ENCODE data around the gene LAMC3. TPM values are rescaled to one million over a fixed set of nuclear protein-coding genes. Genes with fewer than 3 reads are reported as not detected.

LAMC3 gene
- total and polyA plus RNA-seq, 7 donors, result 0.17 to 0.96 (median 0.22) TPM; not detected in 1

DNA sequence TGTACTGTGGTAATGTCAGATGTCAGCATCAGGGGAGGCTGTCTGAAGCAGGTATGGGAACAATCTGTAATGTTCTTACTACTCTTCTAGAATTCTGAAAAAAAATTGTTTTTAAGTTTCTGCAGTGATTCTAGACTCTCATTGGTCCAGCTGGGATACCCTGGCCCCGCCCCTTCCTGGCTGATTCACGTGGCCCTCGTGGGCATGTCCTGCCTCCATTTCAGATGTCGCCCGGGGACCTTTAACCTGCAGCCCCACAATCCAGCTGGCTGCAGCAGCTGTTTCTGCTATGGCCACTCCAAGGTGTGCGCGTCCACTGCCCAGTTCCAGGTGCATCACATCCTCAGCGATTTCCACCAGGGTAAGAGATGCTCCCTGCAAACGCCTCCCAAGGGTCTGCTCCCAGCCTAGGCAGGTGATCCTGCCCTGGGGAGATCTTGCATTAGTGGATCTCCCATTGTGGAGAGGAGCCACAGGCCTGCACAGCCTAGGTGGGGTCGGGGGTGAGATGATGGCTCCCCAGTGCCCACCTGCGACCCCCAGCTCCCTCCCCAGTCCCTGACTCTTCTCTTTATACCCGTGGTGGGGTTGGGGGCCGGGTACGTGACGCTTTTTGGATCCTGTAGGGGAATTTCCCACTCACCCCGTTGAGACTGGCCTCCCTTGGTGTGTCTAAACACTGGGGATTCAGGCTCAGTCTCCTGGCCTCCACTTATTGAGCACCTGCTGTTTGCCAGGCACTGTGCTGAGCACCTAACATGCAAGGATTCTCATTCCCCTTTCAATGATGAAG lies 36.5 kb downstream of the LAMC3 start:
- intact Hi-C loops (cut with DNase I), result loop anchor here (2.0 to 10.0 kb wide), 3 partner anchors 181 to 345 kb away; no protein-coding TSS in a partner anchor
- ATAC-seq, result peak in 1 of 4 donors; percentile 21

GRCh38 chr9:131046093-131046380 lies 37.1 kb downstream of the LAMC3 start:
- TF ChIP-seq, protein P1, sequence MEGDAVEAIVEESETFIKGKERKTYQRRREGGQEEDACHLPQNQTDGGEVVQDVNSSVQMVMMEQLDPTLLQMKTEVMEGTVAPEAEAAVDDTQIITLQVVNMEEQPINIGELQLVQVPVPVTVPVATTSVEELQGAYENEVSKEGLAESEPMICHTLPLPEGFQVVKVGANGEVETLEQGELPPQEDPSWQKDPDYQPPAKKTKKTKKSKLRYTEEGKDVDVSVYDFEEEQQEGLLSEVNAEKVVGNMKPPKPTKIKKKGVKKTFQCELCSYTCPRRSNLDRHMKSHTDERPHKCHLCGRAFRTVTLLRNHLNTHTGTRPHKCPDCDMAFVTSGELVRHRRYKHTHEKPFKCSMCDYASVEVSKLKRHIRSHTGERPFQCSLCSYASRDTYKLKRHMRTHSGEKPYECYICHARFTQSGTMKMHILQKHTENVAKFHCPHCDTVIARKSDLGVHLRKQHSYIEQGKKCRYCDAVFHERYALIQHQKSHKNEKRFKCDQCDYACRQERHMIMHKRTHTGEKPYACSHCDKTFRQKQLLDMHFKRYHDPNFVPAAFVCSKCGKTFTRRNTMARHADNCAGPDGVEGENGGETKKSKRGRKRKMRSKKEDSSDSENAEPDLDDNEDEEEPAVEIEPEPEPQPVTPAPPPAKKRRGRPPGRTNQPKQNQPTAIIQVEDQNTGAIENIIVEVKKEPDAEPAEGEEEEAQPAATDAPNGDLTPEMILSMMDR (IDR thresholded peaks at IDR 0.05), result no peak
- ATAC-seq (no peak), DNase-seq (no peak)
- peaks cover 0 to 4% (median 0%) of the 10 kb centered on the region in 3 donors for H3K27me3 ChIP-seq (ENCODE audit: insufficient read depth in 3 of 3, low read length in 2 of 3)
- H3K4me1 ChIP-seq, result no peaks in the 10 kb centered on the region
- no peaks in the 10 kb centered on the region for H3K36me3 ChIP-seq (ENCODE audit: insufficient read depth in 1 of 2, low read depth in 1 of 2)
- H3K27ac ChIP-seq, result no peak overlapping the region
- no peaks in the 10 kb centered on the region for H3K9me3 ChIP-seq
- H3K4me3 ChIP-seq, result no peak overlapping the region
- WGBS, 3 donors, result 94 to 97% (median 96%) methylated on average over 3 of the region's 3 CpGs
- intact Hi-C loops (cut with DNase I), result loop anchor here (2.0 to 10.0 kb wide), 3 partner anchors 181 to 345 kb away; no protein-coding TSS in a partner anchor

More for the DNA sequence above, 36.5 kb downstream of the LAMC3 start:
- TF ChIP-seq, protein P1 (IDR thresholded peaks at IDR 0.05), result no peak
- no peaks in the 10 kb centered on the region for H3K36me3 ChIP-seq (ENCODE audit: insufficient read depth in 1 of 2, low read depth in 1 of 2)
- H3K27ac ChIP-seq, result no peak overlapping the region
- peaks cover 0 to 4% (median 0%) of the 10 kb centered on the region in 3 donors for H3K27me3 ChIP-seq (ENCODE audit: insufficient read depth in 3 of 3, low read length in 2 of 3)
- no peak for DNase-seq
- no peak overlapping the region for H3K4me3 ChIP-seq
- H3K9me3 ChIP-seq, result no peaks in the 10 kb centered on the region
- no peaks in the 10 kb centered on the region for H3K4me1 ChIP-seq
- 72 to 78% (median 74%) methylated on average over 16 of the region's 16 CpGs for WGBS, 3 donors

DNA sequence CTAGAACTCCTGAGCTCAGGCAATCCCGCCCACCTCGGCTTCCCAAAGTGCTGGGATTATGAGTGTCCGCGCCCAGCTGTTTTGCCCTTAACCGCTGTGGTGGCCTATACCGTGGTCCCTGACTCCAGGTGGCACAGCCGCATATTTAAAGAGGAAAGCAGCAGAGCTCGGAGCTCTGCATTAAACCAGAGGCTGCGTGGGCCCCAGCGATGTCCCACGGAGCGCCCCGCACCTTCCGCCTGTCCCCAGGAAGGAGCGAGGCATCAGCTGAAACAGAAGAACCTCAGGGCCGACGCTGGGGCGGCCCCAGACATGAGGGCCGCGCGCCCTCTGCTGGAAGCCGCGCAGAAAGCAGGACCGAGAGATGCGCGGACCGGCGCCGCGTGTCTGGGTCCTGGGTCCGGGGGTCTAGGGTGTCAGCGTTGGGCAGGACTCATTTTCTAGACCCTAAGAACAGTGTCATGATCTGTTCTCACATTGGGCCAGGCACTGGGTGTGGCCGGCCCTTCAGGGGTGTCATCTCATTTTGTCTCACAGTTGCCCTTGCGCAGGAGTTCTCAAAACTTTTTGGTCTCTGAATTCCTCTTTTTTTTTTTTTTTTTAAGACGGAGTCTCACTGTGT lies 37.7 kb downstream of the LAMC3 start:
- intact Hi-C loops (cut with DNase I), result loop anchor here (2.0 to 10.0 kb wide), 3 partner anchors 182 to 346 kb away; no protein-coding TSS in a partner anchor
- DNase-seq, result peak; percentile 67 to 78
- Histone ChIP-seq H3K36me3 (ENCODE audit: insufficient read depth in 1 of 2, low read depth in 1 of 2) (no peaks in the 10 kb centered on the region), H3K9me3 (no peaks in the 10 kb centered on the region), H3K4me3 (no peak overlapping the region), H3K4me1 (no peaks in the 10 kb centered on the region), H3K27me3 (ENCODE audit: insufficient read depth in 3 of 3, low read length in 2 of 3) (peaks cover 0 to 4% (median 0%) of the 10 kb centered on the region in 3 donors), H3K27ac (no peak overlapping the region)
- WGBS, 3 donors, result 10 to 13% (median 10%) methylated on average over 34 to 35 of the region's 35 CpGs
- ATAC-seq, result peak; percentile 79 to 89 (median 84)
- TF ChIP-seq, protein P1 (IDR thresholded peaks at IDR 0.05), result peak; percentile 90

DNA sequence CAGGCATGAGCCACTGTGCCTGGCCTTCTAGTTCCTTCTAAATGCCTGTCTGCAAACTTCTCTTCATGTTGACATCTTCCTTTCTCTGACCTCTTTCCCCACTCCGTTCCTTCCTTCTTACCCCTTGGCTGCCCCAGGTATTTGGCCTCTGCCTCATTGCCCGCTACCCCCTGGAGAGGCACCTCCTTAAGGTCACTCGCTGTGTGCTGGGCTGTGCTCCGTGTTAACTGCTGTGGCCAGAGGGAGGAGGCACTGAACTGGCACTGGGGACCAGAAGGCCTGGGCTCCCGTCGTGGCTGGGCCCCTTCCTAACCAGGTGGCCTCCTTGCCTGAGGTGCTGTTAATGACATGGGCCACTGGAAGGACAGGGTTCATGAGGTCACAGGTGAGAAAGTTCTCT lies 39.4 kb downstream of the LAMC3 start:
- TF ChIP-seq, protein P1 (IDR thresholded peaks at IDR 0.05), result no peak
- Histone ChIP-seq H3K4me1 (no peaks in the 10 kb centered on the region), H3K27me3 (ENCODE audit: insufficient read depth in 3 of 3, low read length in 2 of 3) (peaks cover 0 to 9% (median 0%) of the 10 kb centered on the region in 3 donors), H3K27ac (no peak overlapping the region), H3K9me3 (no peaks in the 10 kb centered on the region), H3K4me3 (no peak overlapping the region), H3K36me3 (ENCODE audit: insufficient read depth in 1 of 2, low read depth in 1 of 2) (no peaks in the 10 kb centered on the region)
- intact Hi-C loops (cut with DNase I), result loop anchor here in 1 of 2 donors (10.0 kb wide), 1 partner anchor 344 kb away; no protein-coding TSS in a partner anchor
- ATAC-seq, result no peak
- WGBS, 3 donors, result 42 to 65% (median 44%) methylated on average over 5 to 6 of the region's 6 CpGs
- no peak for DNase-seq
